ENCODE data around the gene BCAS3.
"Not testable (repeated sequence)": the region's sequence is repeated elsewhere in the genome, so short reads cannot be mapped to it uniquely, and the experiment has no call there.

Gene BCAS3

GRCh38 chr17:60674637-60675036 lies 3.0 kb upstream of the BCAS3 start:
- not testable (repeated sequence) for DNase-seq (ENCODE audit: low read depth, low spot score)

- DNase-seq (ENCODE audit: low read depth, low spot score), result no peak
Observed at GRCh38 chr17:60675997-60676396, 1.7 kb upstream of the BCAS3 start.

GRCh38 chr17:60676758-60677307 lies 818 bp upstream of the BCAS3 start:
- no peak for DNase-seq (ENCODE audit: low read depth, low spot score)

- no peak for DNase-seq (ENCODE audit: low read depth, low spot score)
Observed at GRCh38 chr17:60678118-60678444, 430 bp downstream of the BCAS3 start.

- DNase-seq (ENCODE audit: low read depth, low spot score), result no peak
Observed at GRCh38 chr17:60679287-60679686, 1.6 kb downstream of the BCAS3 start.

- DNase-seq (ENCODE audit: low read depth, low spot score), result no peak
Observed at GRCh38 chr17:60680754-60681153, 3.1 kb downstream of the BCAS3 start.

- DNase-seq (ENCODE audit: low read depth, low spot score), result no peak
Observed at GRCh38 chr17:60685437-60685836, 7.8 kb downstream of the BCAS3 start.

GRCh38 chr17:60695960-60696359 lies 18.3 kb downstream of the BCAS3 start:
- no peak for DNase-seq (ENCODE audit: low read depth, low spot score)

GRCh38 chr17:60699090-60699489 lies 21.4 kb downstream of the BCAS3 start:
- no peak for DNase-seq (ENCODE audit: low read depth, low spot score)

GRCh38 chr17:60704170-60704569 lies 26.5 kb downstream of the BCAS3 start:
- no peak for DNase-seq (ENCODE audit: low read depth, low spot score)

- no peak for DNase-seq (ENCODE audit: low read depth, low spot score)
Observed at GRCh38 chr17:60712675-60713074, 35.0 kb downstream of the BCAS3 start.

- DNase-seq (ENCODE audit: low read depth, low spot score), result no peak
Observed at GRCh38 chr17:60713608-60714007, 36.0 kb downstream of the BCAS3 start.

GRCh38 chr17:60716766-60717165 lies 39.1 kb downstream of the BCAS3 start:
- no peak for DNase-seq (ENCODE audit: low read depth, low spot score)

GRCh38 chr17:60717814-60718213 lies 40.2 kb downstream of the BCAS3 start:
- no peak for DNase-seq (ENCODE audit: low read depth, low spot score)

GRCh38 chr17:60720763-60721531 lies 43.3 kb downstream of the BCAS3 start:
- DNase-seq (ENCODE audit: low read depth, low spot score), result no peak

- no peak for DNase-seq (ENCODE audit: low read depth, low spot score)
Observed at GRCh38 chr17:60724647-60725046, 47.0 kb downstream of the BCAS3 start.

- DNase-seq (ENCODE audit: low read depth, low spot score), result no peak
Observed at GRCh38 chr17:60729854-60730253, 52.2 kb downstream of the BCAS3 start.

GRCh38 chr17:60730273-60730672 lies 52.6 kb downstream of the BCAS3 start:
- DNase-seq (ENCODE audit: low read depth, low spot score), result no peak

GRCh38 chr17:60738287-60738686 lies 60.6 kb downstream of the BCAS3 start:
- DNase-seq (ENCODE audit: low read depth, low spot score), result no peak

- no peak for DNase-seq (ENCODE audit: low read depth, low spot score)
Observed at GRCh38 chr17:60740584-60740983, 62.9 kb downstream of the BCAS3 start.

- no peak for DNase-seq (ENCODE audit: low read depth, low spot score)
Observed at GRCh38 chr17:60741031-60741430, 63.4 kb downstream of the BCAS3 start.

- DNase-seq (ENCODE audit: low read depth, low spot score), result no peak
Observed at GRCh38 chr17:60743282-60743681, 65.6 kb downstream of the BCAS3 start.

- no peak for DNase-seq (ENCODE audit: low read depth, low spot score)
Observed at GRCh38 chr17:60743799-60744198, 66.1 kb downstream of the BCAS3 start.

All from brain pericyte (primary cell).